GM10266 (cell line): Measurements from ENCODE around the gene NKAIN4.

Source experiments
- DNase-seq: peaks from one replicate; pipeline ENCODE4 v3.0.0; 2012; ENCODE audit errors: extremely low spot score
- TF ChIP-seq, protein P1 (sequence below): IDR thresholded peaks from 2 replicates; pipeline ENCODE4 v1.5.1; 2012; ENCODE audit warnings: mild to moderate bottlenecking, low read depth; ENCODE audit not compliant: control insufficient read depth, insufficient read depth; ENCODE audit errors: missing control alignments

Gene NKAIN4

DNA sequence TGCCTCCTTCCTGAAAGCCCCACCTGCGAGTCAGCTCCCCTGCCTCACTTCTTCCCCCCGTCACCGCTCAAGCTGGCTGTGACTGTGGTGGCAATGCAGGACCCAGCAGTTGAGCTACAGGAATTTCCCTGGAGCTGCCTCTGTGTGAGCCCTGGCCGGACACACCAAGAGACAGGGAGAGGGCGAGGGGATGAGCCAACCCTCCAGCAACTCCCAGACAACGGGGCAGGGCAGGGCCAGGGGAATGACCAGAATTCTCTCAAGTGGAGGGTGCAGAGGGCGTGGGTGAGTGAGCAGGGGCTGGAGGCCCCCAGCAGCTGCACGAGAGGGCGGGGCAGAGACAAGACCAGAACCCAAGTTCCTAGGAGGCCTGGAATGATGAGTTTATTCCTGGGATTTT lies 13.4 kb upstream of the NKAIN4 start:
- DNase-seq: no peak
- TF ChIP-seq, protein P1, sequence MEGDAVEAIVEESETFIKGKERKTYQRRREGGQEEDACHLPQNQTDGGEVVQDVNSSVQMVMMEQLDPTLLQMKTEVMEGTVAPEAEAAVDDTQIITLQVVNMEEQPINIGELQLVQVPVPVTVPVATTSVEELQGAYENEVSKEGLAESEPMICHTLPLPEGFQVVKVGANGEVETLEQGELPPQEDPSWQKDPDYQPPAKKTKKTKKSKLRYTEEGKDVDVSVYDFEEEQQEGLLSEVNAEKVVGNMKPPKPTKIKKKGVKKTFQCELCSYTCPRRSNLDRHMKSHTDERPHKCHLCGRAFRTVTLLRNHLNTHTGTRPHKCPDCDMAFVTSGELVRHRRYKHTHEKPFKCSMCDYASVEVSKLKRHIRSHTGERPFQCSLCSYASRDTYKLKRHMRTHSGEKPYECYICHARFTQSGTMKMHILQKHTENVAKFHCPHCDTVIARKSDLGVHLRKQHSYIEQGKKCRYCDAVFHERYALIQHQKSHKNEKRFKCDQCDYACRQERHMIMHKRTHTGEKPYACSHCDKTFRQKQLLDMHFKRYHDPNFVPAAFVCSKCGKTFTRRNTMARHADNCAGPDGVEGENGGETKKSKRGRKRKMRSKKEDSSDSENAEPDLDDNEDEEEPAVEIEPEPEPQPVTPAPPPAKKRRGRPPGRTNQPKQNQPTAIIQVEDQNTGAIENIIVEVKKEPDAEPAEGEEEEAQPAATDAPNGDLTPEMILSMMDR: no peak

DNA sequence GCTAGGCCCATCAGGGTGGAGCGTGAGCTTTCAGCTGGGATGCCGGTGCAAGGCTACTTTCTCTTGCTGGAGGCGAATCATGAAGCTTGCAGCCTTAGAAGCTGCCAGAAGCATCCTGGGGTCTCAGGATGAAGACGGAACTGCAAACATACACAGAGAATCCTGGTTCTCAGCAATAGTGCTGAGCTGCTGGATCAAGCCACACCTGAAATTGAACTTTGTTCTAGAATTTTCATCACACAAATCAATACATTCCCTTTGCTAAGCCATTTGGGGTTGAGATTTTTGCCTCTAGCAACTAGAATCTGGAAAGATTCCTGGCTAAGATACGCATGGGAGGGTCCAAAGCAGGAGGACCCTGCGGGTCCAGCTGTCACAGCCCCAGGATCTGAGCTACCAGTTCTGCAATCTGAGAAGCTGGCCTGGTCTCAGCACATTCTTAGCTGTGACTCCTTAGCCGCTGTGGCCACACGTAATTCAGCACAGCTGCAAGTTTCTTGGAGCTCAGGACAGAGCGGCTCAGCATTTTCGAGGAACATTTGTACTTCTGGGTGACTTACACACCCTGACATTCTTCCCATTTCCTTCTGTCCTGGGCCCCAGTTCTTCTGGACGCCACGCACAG lies 11.7 kb upstream of the NKAIN4 start:
- TF ChIP-seq, protein P1: no peak
- no peak for DNase-seq

DNA sequence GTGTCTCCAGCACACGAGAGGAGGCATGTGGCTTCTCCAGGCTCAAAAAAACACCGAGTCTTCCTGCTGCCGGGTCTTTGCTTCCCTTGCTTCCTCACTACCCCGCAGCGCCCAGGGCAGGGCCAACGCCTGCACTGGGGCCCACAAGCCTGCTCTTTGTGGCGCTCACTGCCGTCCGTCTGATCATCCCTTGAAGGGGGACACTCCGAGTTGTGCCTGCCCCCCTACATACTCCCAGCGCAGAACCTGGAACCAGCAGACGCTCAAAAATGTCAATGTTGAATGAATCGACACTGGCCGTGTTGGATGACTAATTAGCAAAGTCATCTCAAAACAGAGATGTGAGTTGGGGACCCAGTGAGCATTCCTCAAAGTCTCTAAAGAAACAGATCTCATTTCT lies 10.3 kb upstream of the NKAIN4 start:
- no peak for DNase-seq
- TF ChIP-seq, protein P1: no peak

DNA sequence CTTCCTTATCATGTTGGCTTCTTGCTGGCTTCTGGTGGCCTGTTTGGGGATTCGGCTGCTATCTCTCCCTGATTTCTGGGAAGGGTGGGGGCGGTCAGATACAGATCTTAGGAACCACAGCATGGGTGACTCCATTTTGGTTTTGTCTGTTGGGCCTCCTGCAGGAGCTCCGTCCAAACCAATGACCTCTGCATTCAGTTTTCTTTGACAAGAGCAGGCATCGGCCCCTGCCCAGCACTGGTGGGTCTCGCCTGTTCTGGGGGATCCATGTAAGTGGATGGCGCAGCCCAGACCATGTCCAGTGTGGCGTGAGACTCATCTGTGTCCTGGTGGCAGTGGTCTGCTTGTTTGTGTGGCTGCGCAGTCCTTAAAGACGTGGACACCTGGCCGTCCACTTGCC lies 9.7 kb upstream of the NKAIN4 start:
- TF ChIP-seq, protein P1: no peak
- DNase-seq: no peak

DNA sequence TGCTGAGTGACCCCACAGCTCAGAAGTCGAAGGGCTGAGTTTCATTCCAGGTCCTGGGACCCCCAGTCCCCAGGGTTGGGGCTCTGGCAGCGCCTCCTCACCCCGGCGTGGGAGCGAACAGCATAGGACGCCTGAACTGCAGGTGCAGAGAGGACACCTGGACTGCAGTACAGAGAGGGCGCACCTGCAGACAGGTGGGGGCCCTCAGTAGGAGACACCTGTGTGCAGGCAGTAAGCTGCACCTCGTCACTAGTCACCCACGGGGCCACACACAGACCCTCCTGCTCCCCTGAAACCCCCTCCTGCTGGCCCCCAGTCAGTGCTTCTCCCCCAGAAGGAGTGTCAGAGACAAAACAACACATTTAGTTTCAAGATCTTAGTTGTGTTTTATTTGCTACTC lies 8.6 kb upstream of the NKAIN4 start:
- no peak for DNase-seq
- TF ChIP-seq, protein P1: no peak

GRCh38 chr20:63261795-63262528 lies 7.7 kb upstream of the NKAIN4 start:
- TF ChIP-seq, protein P1: no peak
- DNase-seq: no peak
